ENCODE data around the gene SCLT1. TPM values are rescaled to one million over a fixed set of nuclear protein-coding genes. Genes with fewer than 3 reads are reported as not detected.

The SCLT1 gene
- total and polyA plus RNA-seq, 2 of the 4 experiments (the other 2 are of a cell fraction), result 4.9 to 7.7 TPM

- Histone ChIP-seq H3K4me3 (ENCODE audit: insufficient read depth, low read depth, low read length) (no peak overlapping the region), H2BK120ac (ENCODE audit: low read depth, low read length) (no peak overlapping the region), H3K4me1 (ENCODE audit: control insufficient read depth, insufficient read depth, low read length) (no peaks in the 10 kb centered on the region), H4K8ac (ENCODE audit: low read depth in 2 of 2, low read length in 2 of 2) (no peak overlapping the region), H3K56ac (ENCODE audit: extremely low read depth, insufficient read depth, low read length) (no peak overlapping the region), H3K14ac (replicated peaks; ENCODE audit: low read depth, low read length) (no peak overlapping the region), H2AFZ (replicated peaks; ENCODE audit: low read length, poor library complexity) (no peak overlapping the region), H3K9me3 (ENCODE audit: control insufficient read depth, insufficient read depth, low read length) (no peaks in the 10 kb centered on the region), H2BK20ac (ENCODE audit: low read depth, low read length) (no peak overlapping the region), H3K23ac (ENCODE audit: low read depth, low read length) (no peak overlapping the region), H3K27me3 (ENCODE audit: control insufficient read depth, insufficient read depth, low read length) (no peaks in the 10 kb centered on the region), H3K9ac (ENCODE audit: low read depth, low read length) (no peak overlapping the region), H4K5ac (ENCODE audit: low read depth, low read length) (no peak overlapping the region), H2AK5ac (ENCODE audit: low read depth, low read length) (no peak overlapping the region), H3K9me1 (ENCODE audit: insufficient read depth, low read length) (no peaks in the 10 kb centered on the region), H2BK15ac (ENCODE audit: low read depth, low read length) (no peak overlapping the region), H4K91ac (ENCODE audit: insufficient read depth, low read depth, low read length) (no peak overlapping the region), H3K36me3 (ENCODE audit: control insufficient read depth, insufficient read depth, low read length) (no peaks in the 10 kb centered on the region), H3K18ac (ENCODE audit: low read depth, low read length) (no peak overlapping the region), H3K27ac (ENCODE audit: insufficient read depth, low read length) (no peak overlapping the region), H2BK5ac (ENCODE audit: low read depth, low read length, poor library complexity, severe bottlenecking) (no peak overlapping the region), H4K20me1 (ENCODE audit: insufficient read depth, low read length) (no peaks in the 10 kb centered on the region), H2AK9ac (replicated peaks; ENCODE audit: low read depth, low read length, poor library complexity) (no peak overlapping the region), H3K4me2 (ENCODE audit: low read depth, low read length) (no peak overlapping the region), H3K79me1 (ENCODE audit: low read depth in 1 of 2, low read length in 2 of 2) (no peaks in the 10 kb centered on the region), H3K4ac (ENCODE audit: low read depth, low read length) (no peak overlapping the region)
- ChIA-PET POLR2A (ENCODE audit: unreplicated experiment) (no interaction called here), CTCF (no interaction called here)
- no CpG with 5 or more reads among the region's 2 CpGs for whole genome bisulfite sequencing, 2 experiments (ENCODE audit: extremely low coverage in 2 of 2, insufficient read length in 1 of 2)
- in situ Hi-C loops (cut with MboI; ENCODE audit: low sequenced_read_pairs), result no loop called here
- no peak for DNase-seq
- no peak for ATAC-seq (ENCODE audit: low read depth)
- no TSS peak for BruUV-seq (replicated peaks)
- dilution Hi-C loops (cut with HindIII; ENCODE audit: low sequenced_read_pairs, unreplicated experiment), result no loop called here
- no peak for TF ChIP-seq RAD21 (IDR thresholded peaks at IDR 0.05; ENCODE audit: low read length)
- no peak for TF ChIP-seq MXI1 (IDR thresholded peaks at IDR 0.05; ENCODE audit: borderline replicate concordance, low read depth, low read length)
- no peak for TF ChIP-seq FOS (IDR thresholded peaks at IDR 0.05; ENCODE audit: low read depth, low read length)
- TF ChIP-seq, protein P1, sequence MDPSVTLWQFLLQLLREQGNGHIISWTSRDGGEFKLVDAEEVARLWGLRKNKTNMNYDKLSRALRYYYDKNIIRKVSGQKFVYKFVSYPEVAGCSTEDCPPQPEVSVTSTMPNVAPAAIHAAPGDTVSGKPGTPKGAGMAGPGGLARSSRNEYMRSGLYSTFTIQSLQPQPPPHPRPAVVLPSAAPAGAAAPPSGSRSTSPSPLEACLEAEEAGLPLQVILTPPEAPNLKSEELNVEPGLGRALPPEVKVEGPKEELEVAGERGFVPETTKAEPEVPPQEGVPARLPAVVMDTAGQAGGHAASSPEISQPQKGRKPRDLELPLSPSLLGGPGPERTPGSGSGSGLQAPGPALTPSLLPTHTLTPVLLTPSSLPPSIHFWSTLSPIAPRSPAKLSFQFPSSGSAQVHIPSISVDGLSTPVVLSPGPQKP (IDR thresholded peaks at IDR 0.05; ENCODE audit: borderline replicate concordance, low read depth, low read length), result no peak
- TF ChIP-seq, protein P2, sequence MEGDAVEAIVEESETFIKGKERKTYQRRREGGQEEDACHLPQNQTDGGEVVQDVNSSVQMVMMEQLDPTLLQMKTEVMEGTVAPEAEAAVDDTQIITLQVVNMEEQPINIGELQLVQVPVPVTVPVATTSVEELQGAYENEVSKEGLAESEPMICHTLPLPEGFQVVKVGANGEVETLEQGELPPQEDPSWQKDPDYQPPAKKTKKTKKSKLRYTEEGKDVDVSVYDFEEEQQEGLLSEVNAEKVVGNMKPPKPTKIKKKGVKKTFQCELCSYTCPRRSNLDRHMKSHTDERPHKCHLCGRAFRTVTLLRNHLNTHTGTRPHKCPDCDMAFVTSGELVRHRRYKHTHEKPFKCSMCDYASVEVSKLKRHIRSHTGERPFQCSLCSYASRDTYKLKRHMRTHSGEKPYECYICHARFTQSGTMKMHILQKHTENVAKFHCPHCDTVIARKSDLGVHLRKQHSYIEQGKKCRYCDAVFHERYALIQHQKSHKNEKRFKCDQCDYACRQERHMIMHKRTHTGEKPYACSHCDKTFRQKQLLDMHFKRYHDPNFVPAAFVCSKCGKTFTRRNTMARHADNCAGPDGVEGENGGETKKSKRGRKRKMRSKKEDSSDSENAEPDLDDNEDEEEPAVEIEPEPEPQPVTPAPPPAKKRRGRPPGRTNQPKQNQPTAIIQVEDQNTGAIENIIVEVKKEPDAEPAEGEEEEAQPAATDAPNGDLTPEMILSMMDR (conservative IDR thresholded peaks at IDR 0.05; ENCODE audit: low read depth, low read length), result no peak
- intact Hi-C loops (cut with micrococcal nuclease), result no loop called here
These were observed 142.0 kb downstream of the SCLT1 start for GRCh38 chr4:128951316-128951715.
